ENCODE data around the gene WNK1. TPM values are rescaled to one million over a fixed set of nuclear protein-coding genes. Genes with fewer than 3 reads are reported as not detected.

The WNK1 gene
- total RNA-seq, 1 donor from 2014 or later, result 284 TPM

- intact Hi-C loops (cut with DNase I), result loop anchor here (10.0 kb wide), 1 partner anchor 144 kb away; no protein-coding TSS in a partner anchor
- no peak for ATAC-seq
Observed at GRCh38 chr12:951176-951575, 198.8 kb downstream of the WNK1 start.

GRCh38 chr12:953776-954175, 201.4 kb downstream of the WNK1 start:
- no peak for DNase-seq (ENCODE audit: missing footprints)
- ATAC-seq, result no peak
- intact Hi-C loops (cut with DNase I), result loop anchor here (10.0 kb wide), 1 partner anchor 141 kb away; no protein-coding TSS in a partner anchor

More at GRCh38 chr12:951176-951575, 198.8 kb downstream of the WNK1 start:
- DNase-seq (ENCODE audit: missing footprints), result no peak

- ATAC-seq, result no peak
Observed at GRCh38 chr12:954741-955140, 202.4 kb downstream of the WNK1 start.

GRCh38 chr12:955939-956338, 203.6 kb downstream of the WNK1 start:
- intact Hi-C loops (cut with DNase I), result loop anchor here (10.0 kb wide), 1 partner anchor 139 kb away; no protein-coding TSS in a partner anchor
- ATAC-seq (no peak), DNase-seq (ENCODE audit: missing footprints) (no peak)

More at GRCh38 chr12:954741-955140, 202.4 kb downstream of the WNK1 start:
- intact Hi-C loops (cut with DNase I), result loop anchor here (10.0 kb wide), 1 partner anchor 140 kb away; no protein-coding TSS in a partner anchor
- DNase-seq (ENCODE audit: missing footprints), result no peak

- ATAC-seq (no peak), DNase-seq (ENCODE audit: missing footprints) (no peak)
- intact Hi-C loops (cut with DNase I), result loop anchor here (10.0 kb wide), 1 partner anchor 136 kb away; no protein-coding TSS in a partner anchor
Observed at GRCh38 chr12:958588-959123, 206.3 kb downstream of the WNK1 start.

Other genes with a start within 250 kb of the WNK1 start
- gene NINJ2, start 89.1 kb upstream of the WNK1 start, total RNA-seq, result 8.6 TPM
- gene RAD52, start 197.1 kb downstream of the WNK1 start, total RNA-seq, result 7.1 TPM
- gene ERC1, start 238.6 kb downstream of the WNK1 start, total RNA-seq, result 43.1 TPM